K562 (cell line): ENCODE data around the gene ZNF487.

Experiments
- DPF2 ChIP-seq: fragments of 450-650 bp; IDR thresholded peaks from 2 replicates; pipeline ENCODE4 v1.6.1; 2016
- RCOR1 ChIP-seq, 2 experiments: IDR thresholded peaks; 2 replicates each; pipeline ENCODE4 v1.6.1; 2012; ENCODE audit warnings: low read depth in 2 of 2, low read length in 2 of 2, borderline replicate concordance in 1 of 2, improper control_type of control experiment in 1 of 2
- RNF2 ChIP-seq: sonication (generic); IDR thresholded peaks from 2 replicates; pipeline ENCODE4 v1.6.1; 2016
- SREBF2 ChIP-seq: sonication (generic); formaldehyde crosslinking; IDR thresholded peaks from 2 replicates; pipeline ENCODE4 v1.4.0; 2020; ENCODE audit warnings: mild to moderate bottlenecking, missing genetic modification reagents
- YY1 ChIP-seq, 3 experiments: IDR thresholded peaks; 2 replicates each; pipeline ENCODE4 v1.6.1; 2011; ENCODE audit warnings: low read length in 2 of 3, mild to moderate bottlenecking in 2 of 3, moderate library complexity in 2 of 3, borderline replicate concordance in 1 of 3, control low read depth in 1 of 3, low read depth in 1 of 3; ENCODE audit not compliant: insufficient read depth in 3 of 3, insufficient replicate concordance in 2 of 3, control insufficient read depth in 1 of 3, insufficient read length in 1 of 3; ENCODE audit errors: extremely low read depth in 1 of 3
- ZC3H8 ChIP-seq: fragments of 450-650 bp; IDR thresholded peaks from 2 replicates; pipeline ENCODE4 v1.6.1; 2017
- ZNF23 ChIP-seq: fragments of 250-450 bp; sonication (Bioruptor Pico); IDR thresholded peaks from 2 replicates; pipeline ENCODE4 v1.4.0; 2020; ENCODE audit warnings: mild to moderate bottlenecking
- TF ChIP-seq, protein P1 (sequence below), 3 experiments: IDR thresholded peaks in 2 of 3; conservative IDR thresholded peaks in 1 of 3; 2 replicates each; pipeline ENCODE4 v1.5.1; 2011 to 2012; ENCODE audit warnings: low read length in 3 of 3, mild to moderate bottlenecking in 3 of 3, control low read depth in 2 of 3, improper control_type of control experiment in 1 of 3, inconsistent platforms in 1 of 3, low read depth in 1 of 3, mixed read lengths in 1 of 3, moderate library complexity in 1 of 3; ENCODE audit not compliant: insufficient read depth in 2 of 3

DNA sequence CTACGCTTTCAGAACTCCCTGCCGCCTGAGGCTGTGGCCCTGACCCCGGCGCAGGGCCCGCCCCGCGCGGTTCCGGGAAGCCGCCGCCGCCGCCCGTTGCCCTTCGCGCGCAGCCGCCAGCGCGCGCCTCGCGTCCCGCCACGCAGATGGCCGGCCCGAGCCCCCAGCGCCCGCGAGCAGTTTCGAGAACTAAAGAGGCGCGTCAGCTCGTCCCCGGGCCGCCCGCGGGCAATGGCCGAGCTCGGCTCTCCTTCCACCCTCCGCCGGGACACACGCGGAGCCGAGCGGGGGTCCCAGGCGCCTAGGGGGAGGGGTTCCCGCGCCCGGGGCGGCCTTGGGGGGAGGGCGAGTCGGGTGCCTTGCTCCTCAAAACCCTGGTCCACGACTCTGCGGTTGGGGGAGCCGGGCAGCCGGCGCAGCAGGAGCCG lies 29.7 kb upstream of the ZNF487 start:
- TF ChIP-seq, protein P1, sequence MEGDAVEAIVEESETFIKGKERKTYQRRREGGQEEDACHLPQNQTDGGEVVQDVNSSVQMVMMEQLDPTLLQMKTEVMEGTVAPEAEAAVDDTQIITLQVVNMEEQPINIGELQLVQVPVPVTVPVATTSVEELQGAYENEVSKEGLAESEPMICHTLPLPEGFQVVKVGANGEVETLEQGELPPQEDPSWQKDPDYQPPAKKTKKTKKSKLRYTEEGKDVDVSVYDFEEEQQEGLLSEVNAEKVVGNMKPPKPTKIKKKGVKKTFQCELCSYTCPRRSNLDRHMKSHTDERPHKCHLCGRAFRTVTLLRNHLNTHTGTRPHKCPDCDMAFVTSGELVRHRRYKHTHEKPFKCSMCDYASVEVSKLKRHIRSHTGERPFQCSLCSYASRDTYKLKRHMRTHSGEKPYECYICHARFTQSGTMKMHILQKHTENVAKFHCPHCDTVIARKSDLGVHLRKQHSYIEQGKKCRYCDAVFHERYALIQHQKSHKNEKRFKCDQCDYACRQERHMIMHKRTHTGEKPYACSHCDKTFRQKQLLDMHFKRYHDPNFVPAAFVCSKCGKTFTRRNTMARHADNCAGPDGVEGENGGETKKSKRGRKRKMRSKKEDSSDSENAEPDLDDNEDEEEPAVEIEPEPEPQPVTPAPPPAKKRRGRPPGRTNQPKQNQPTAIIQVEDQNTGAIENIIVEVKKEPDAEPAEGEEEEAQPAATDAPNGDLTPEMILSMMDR (IDR thresholded peaks at IDR 0.05 in 2 of 3, conservative IDR thresholded peaks at IDR 0.05 in 1 of 3; ENCODE audit: insufficient read depth in 2 of 3, low read depth in 1 of 3, low read length in 3 of 3), result no peak
- TF ChIP-seq ZNF23 (CRISPR knock-in tag), result no peak
- no peak for TF ChIP-seq RNF2
- no peak for TF ChIP-seq SREBF2 (CRISPR knock-in tag)
- no peak for TF ChIP-seq ZC3H8
- TF ChIP-seq RCOR1 (IDR thresholded peaks at IDR 0.05; ENCODE audit: borderline replicate concordance in 1 of 2, low read depth in 2 of 2, low read length in 2 of 2), result no peak
- TF ChIP-seq YY1 (IDR thresholded peaks at IDR 0.05; ENCODE audit: borderline replicate concordance in 1 of 3, control insufficient read depth in 1 of 3, extremely low read depth in 1 of 3, insufficient read depth in 3 of 3, insufficient read length in 1 of 3, insufficient replicate concordance in 2 of 3, low read depth in 1 of 3, low read length in 2 of 3), result peak in 2 of 3 experiments; percentile 45 to 79
- TF ChIP-seq DPF2, result no peak
